SK-N-SH (cell line): Measurements from ENCODE around the gene COL4A4.
A peak's percentile ranks its signal among the peaks of the same experiment; 100 is the strongest.

Experiments used
- CTCF ChIP-seq: fragments of 200-600 bp; sonication (generic); IDR thresholded peaks from 2 replicates; pipeline ENCODE4 v1.6.1; 2017; ENCODE audit warnings: antibody characterized with exemption, mild to moderate bottlenecking, moderate library complexity
- ELF1 ChIP-seq: IDR thresholded peaks from 2 replicates; pipeline ENCODE4 v1.4.0; 2012
- EZH2phosphoT487 ChIP-seq: fragments of 200-600 bp; sonication (generic); IDR thresholded peaks from 2 replicates; pipeline ENCODE4 v1.6.1; 2017; ENCODE audit warnings: low read depth, mixed run types, mild to moderate bottlenecking, antibody characterized with exemption, moderate library complexity, borderline replicate concordance
- MXI1 ChIP-seq: IDR thresholded peaks from 2 replicates; pipeline ENCODE4 v1.6.1; 2012; ENCODE audit warnings: mild to moderate bottlenecking, low read depth, low read length, improper control_type of control experiment
- PBX3 ChIP-seq: IDR thresholded peaks from 2 replicates; pipeline ENCODE4; 2012
- POLR2AphosphoS5 ChIP-seq: IDR thresholded peaks from 2 replicates; pipeline ENCODE4 v1.6.1; 2012; ENCODE audit warnings: low read depth, low read length
- RAD21 ChIP-seq: IDR thresholded peaks from 2 replicates; pipeline ENCODE4 v1.6.1; 2012; ENCODE audit warnings: mild to moderate bottlenecking, low read length
- REST ChIP-seq: IDR thresholded peaks from 2 replicates; pipeline ENCODE4 v1.6.1; 2012; ENCODE audit warnings: mild to moderate bottlenecking, low read depth, low read length, moderate library complexity
- RFX5 ChIP-seq: IDR thresholded peaks from 2 replicates; pipeline ENCODE4 v1.6.1; 2012; ENCODE audit warnings: mild to moderate bottlenecking, improper control_type of control experiment, low read length
- RXRA ChIP-seq: IDR thresholded peaks from 2 replicates; pipeline ENCODE4 v1.4.0; 2012; ENCODE audit warnings: low read depth, mild to moderate bottlenecking, borderline replicate concordance
- SMC3 ChIP-seq: IDR thresholded peaks from 2 replicates; pipeline ENCODE4 v1.6.1; 2012; ENCODE audit warnings: low read depth, low read length, improper control_type of control experiment
- TEAD4 ChIP-seq: IDR thresholded peaks from 2 replicates; pipeline ENCODE4 v1.4.0; 2012; ENCODE audit warnings: mild to moderate bottlenecking, borderline replicate concordance; ENCODE audit not compliant: insufficient read depth
- USF2 ChIP-seq: fragments of 150-350 bp; IDR thresholded peaks from 2 replicates; pipeline ENCODE4 v1.6.1; 2017; ENCODE audit warnings: antibody characterized with exemption, low read length, low read depth, borderline replicate concordance
- ZBTB33 ChIP-seq: IDR thresholded peaks from 2 replicates; pipeline ENCODE4 v1.4.0; 2012; ENCODE audit warnings: low read depth, borderline replicate concordance

GRCh38 chr2:227038550-227039189, 125.3 kb downstream of the COL4A4 start:
- no peak for TF ChIP-seq CTCF
- no peak for TF ChIP-seq USF2
- TF ChIP-seq RAD21, result peak; percentile 30; the same call in 1 of the 2 replicates
- TF ChIP-seq EZH2phosphoT487, result no peak
- no peak for TF ChIP-seq TEAD4
- TF ChIP-seq SMC3, result no peak
- TF ChIP-seq RXRA, result no peak
- TF ChIP-seq PBX3, result no peak
- no peak for TF ChIP-seq RFX5
- no peak for TF ChIP-seq REST
- TF ChIP-seq ELF1, result no peak
- no peak for TF ChIP-seq POLR2AphosphoS5
- no peak for TF ChIP-seq MXI1
- no peak for TF ChIP-seq ZBTB33
